Fibroblast of villous mesenchyme (primary cell): Measurements from ENCODE around the gene DNAJC15. TPM values are rescaled to one million over a fixed set of nuclear protein-coding genes. Genes with fewer than 3 reads are reported as not detected.

Source experiments
- DNase-seq: peaks from one replicate; pipeline ENCODE4 v3.0.0-alpha.2; 2010; ENCODE audit warnings: low read depth
- H3K4me3 ChIP-seq: 2 replicates; pipeline ENCODE4 v1.5.1; 2011; ENCODE audit warnings: low read depth, mild to moderate bottlenecking, low read length
- total RNA-seq: library from RNA; depleted of rRNA; stranded (reverse); fragments of >200 nt; gene quantifications from 2 replicates; pipeline ENCODE4 v1.2.3, GENCODE V29; 2012
- TF ChIP-seq, protein P1 (sequence below): IDR thresholded peaks from 2 replicates; pipeline ENCODE4 v1.5.1; 2012; ENCODE audit warnings: low read depth, mild to moderate bottlenecking, low read length; ENCODE audit not compliant: insufficient read depth

The DNAJC15 gene
- total RNA-seq, 1 donor, result 4.7 TPM

- TF ChIP-seq, protein P1, sequence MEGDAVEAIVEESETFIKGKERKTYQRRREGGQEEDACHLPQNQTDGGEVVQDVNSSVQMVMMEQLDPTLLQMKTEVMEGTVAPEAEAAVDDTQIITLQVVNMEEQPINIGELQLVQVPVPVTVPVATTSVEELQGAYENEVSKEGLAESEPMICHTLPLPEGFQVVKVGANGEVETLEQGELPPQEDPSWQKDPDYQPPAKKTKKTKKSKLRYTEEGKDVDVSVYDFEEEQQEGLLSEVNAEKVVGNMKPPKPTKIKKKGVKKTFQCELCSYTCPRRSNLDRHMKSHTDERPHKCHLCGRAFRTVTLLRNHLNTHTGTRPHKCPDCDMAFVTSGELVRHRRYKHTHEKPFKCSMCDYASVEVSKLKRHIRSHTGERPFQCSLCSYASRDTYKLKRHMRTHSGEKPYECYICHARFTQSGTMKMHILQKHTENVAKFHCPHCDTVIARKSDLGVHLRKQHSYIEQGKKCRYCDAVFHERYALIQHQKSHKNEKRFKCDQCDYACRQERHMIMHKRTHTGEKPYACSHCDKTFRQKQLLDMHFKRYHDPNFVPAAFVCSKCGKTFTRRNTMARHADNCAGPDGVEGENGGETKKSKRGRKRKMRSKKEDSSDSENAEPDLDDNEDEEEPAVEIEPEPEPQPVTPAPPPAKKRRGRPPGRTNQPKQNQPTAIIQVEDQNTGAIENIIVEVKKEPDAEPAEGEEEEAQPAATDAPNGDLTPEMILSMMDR, result no peak
- H3K4me3 ChIP-seq, result no peak overlapping the region
- DNase-seq, result no peak
Observed at GRCh38 chr13:43086181-43086580, 62.8 kb downstream of the DNAJC15 start.

- peak overlapping the region; percentile 29 for H3K4me3 ChIP-seq
- DNase-seq, result peak; percentile 75
- TF ChIP-seq, protein P1, result no peak
Observed at GRCh38 chr13:43088093-43088511, 64.7 kb downstream of the DNAJC15 start.

DNA sequence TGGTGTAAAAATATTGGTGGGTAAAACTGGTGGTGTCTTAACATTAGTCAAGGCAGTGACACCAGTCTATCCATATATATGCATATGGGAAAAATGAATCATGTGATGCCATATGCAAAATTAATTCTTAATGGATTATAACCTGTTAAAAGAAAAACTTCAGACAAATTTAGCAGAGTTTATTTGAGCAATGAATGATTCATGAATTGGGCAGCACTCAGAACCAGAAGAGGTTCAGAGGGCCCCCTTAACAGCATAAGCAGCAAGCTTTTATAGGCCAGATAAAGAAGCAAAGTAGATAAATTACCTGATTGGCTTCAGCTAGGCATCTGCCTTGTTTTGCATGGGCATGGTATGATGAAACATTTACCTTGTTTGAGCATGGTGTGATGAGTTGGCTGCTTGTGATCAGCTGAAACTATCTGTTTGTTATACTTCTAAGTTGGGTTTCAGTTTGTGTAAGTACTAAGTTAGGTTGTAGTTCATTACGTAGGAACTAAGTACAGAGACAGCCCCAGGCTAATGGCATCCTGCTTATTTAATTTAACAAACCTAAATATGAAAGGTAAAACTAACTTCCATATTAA lies 66.6 kb downstream of the DNAJC15 start:
- TF ChIP-seq, protein P1, result no peak
- H3K4me3 ChIP-seq, result no peak overlapping the region
- DNase-seq, result no peak

DNA sequence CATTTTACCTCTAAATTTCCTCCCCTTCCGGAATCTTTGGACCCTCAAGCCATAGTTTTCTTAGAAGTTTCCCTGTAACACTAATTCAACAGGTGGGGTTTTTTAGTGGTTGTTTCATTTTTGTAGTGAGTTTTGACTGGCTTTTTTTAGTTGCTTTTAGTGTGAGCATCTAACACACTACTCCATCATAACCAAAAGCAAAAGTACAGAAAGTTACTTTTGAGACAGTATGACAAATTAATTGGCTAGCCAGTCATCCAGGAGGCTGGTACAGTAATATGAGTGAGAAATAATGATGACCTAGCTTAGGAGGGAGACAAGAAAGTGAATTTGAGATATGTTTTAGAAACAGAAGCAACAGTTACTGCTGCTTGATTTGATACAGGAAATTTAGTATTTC lies 71.5 kb downstream of the DNAJC15 start:
- TF ChIP-seq, protein P1, result no peak
- H3K4me3 ChIP-seq, result no peak overlapping the region
- no peak for DNase-seq

GRCh38 chr13:43095771-43096719 lies 72.7 kb downstream of the DNAJC15 start:
- no peak overlapping the region for H3K4me3 ChIP-seq
- TF ChIP-seq, protein P1, result no peak
- DNase-seq, result peak; percentile 43

DNA sequence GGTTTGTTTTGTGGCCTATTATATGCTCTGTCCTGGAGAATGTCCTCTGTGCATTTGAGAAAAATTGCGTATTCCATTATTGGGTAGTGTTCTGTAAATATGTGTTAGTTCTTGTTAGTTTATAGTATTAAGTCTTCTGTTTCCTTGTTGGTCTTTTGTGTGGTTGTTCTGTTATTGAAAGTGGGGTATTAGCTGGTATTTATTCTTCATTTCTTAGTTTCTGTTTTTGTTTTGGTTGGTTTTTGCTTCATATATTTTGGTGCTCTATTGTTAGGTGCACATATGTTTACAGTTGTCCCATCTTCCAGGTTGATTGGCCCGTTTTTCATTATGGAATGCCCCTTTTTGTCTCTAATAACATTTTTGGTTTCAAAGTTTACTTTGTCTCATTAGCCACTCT lies 77.3 kb downstream of the DNAJC15 start:
- TF ChIP-seq, protein P1, result no peak
- DNase-seq, result no peak
- H3K4me3 ChIP-seq, result no peak overlapping the region
